Skeletal muscle satellite cell (primary cell): Measurements from ENCODE around the gene EGR4.

Source experiments
- H3K27me3 ChIP-seq: 2 replicates; pipeline ENCODE4 v1.7.0; 2013; ENCODE audit warnings: low read length; ENCODE audit not compliant: control insufficient read depth, insufficient read depth
- H3K36me3 ChIP-seq: 2 replicates; pipeline ENCODE4 v1.7.0; 2013; ENCODE audit warnings: mild to moderate bottlenecking, control low read depth, low read length; ENCODE audit not compliant: insufficient read depth
- H3K4me1 ChIP-seq: 2 replicates; pipeline ENCODE4 v1.7.0; 2013; ENCODE audit warnings: low read length; ENCODE audit not compliant: control insufficient read depth, insufficient read depth
- H3K4me2 ChIP-seq: 2 replicates; pipeline ENCODE4 v1.7.0; 2013; ENCODE audit warnings: mild to moderate bottlenecking, low read length
- H3K4me3 ChIP-seq: 2 replicates; pipeline ENCODE4 v1.7.0; 2013; ENCODE audit warnings: low read length
- H3K9ac ChIP-seq: 2 replicates; pipeline ENCODE4 v1.7.0; 2013; ENCODE audit warnings: mild to moderate bottlenecking, low read depth, low read length, moderate library complexity
- H3K9me3 ChIP-seq: replicated peaks from 2 replicates; pipeline ENCODE4 v1.7.0; 2013; ENCODE audit warnings: mild to moderate bottlenecking, control low read depth, low read length

EGR4 gene

DNA sequence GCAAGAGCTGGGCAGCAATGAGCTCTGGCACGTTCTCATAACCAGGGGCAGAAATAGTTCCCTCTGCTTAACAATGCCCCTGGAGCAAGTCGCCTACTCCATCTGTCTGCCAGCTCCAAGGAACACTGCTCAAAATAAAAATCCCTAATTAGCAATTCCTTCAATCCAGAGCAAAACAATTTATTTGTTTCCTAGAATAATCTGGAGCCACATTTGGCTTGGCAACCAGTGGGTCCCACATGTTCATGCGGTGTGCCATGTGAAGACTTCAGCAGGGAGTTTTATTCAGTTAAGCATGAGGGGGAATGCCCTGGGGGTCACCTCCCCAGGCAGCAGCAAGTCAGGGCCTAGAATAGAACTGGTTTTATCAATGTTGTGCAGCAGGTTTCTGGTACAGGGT is 7.6 kb upstream of the EGR4 start:
- Histone ChIP-seq H3K4me3 (no peak overlapping the region), H3K4me2 (no peak overlapping the region), H3K27me3 (peaks cover 63% of the 10 kb centered on the region), H3K4me1 (no peaks in the 10 kb centered on the region), H3K9me3 (no peaks in the 10 kb centered on the region), H3K36me3 (no peaks in the 10 kb centered on the region), H3K9ac (no peak overlapping the region)

DNA sequence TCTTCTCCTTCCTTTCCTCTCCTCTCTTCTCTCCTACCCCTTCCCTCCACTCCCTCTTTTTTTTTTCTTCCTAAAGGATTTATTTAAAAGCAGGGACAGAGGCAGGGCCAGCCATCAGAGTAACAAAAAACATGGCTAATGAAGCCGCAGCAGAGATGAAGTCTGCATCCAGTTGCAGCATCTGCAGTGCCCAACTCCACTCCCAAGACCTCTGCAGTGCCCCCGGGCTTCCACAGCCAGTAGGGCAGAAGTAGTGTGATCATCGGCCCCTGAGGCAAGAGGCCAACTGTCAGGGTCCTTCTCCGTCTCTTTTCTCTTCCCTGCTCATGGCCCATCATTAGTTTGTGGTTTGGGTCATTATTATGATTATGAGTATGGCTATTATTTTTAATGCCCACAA is 4.2 kb upstream of the EGR4 start:
- Histone ChIP-seq H3K4me1 (no peaks in the 10 kb centered on the region), H3K27me3 (peaks cover 84% of the 10 kb centered on the region), H3K9me3 (no peaks in the 10 kb centered on the region), H3K9ac (no peak overlapping the region), H3K4me2 (no peak overlapping the region), H3K36me3 (no peaks in the 10 kb centered on the region), H3K4me3 (no peak overlapping the region)

- Histone ChIP-seq H3K4me3 (no peak overlapping the region), H3K36me3 (no peaks in the 10 kb centered on the region), H3K27me3 (peaks cover 86% of the 10 kb centered on the region), H3K9ac (no peak overlapping the region), H3K9me3 (no peaks in the 10 kb centered on the region), H3K4me2 (no peak overlapping the region), H3K4me1 (no peaks in the 10 kb centered on the region)
Measured at GRCh38 chr2:73297151-73297559, 3.8 kb upstream of the EGR4 start.

DNA sequence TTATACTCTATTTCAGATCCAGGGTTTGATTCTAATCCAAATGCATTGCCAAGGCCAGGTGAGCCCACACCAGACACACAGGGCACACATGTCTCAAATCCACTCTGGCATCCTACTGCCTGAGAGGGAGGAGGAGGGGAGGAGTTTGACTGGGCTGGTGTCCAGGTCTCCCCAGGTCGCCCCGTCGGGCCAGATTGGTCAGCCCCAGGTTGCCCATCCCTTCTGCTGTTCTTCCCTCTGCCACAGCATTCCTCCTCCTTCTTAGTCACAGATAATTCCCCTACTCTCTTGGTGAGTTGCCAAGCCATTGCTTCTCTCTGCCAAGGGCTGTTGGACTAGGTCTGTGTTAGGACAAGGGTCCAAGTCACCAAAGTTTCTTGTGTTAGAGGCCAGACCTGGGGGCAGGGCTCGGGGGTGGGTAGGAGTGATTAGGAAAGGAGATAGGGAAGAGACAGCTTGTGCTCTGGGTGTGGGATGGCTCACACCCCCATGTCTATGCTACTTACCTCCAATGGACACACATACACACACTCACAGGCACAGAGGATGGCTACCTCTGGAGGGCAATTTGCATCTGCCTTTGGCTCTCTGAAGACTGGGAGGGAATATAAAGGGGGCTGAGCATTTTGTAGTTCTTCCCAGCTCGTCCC is 2.5 kb upstream of the EGR4 start:
- no peaks in the 10 kb centered on the region for H3K9me3 ChIP-seq
- no peaks in the 10 kb centered on the region for H3K36me3 ChIP-seq
- no peak overlapping the region for H3K4me3 ChIP-seq
- peaks cover 5% of the 10 kb centered on the region for H3K4me1 ChIP-seq
- H3K4me2 ChIP-seq = no peak overlapping the region
- peaks cover 94% of the 10 kb centered on the region for H3K27me3 ChIP-seq
- H3K9ac ChIP-seq = no peak overlapping the region

DNA sequence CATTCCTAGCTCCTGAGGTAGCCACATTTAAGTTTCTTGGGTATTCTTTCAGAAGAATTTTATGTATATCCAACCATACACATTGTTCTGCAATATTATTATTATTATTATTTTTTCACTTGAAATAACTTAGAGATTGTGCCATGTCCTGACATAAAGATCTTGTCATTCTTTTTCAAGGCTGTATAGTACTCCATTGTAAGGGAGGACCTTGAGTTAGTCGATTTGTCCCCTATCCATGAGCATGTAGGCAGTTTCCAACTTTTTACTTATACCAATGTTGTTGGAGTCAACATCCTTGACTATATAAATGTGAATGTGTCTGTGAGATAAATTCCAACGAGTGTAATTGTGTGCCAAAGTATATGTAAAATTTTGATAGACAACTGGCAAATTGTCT is 891 bp upstream of the EGR4 start:
- Histone ChIP-seq H3K4me3 (no peak overlapping the region), H3K9ac (no peak overlapping the region), H3K36me3 (no peaks in the 10 kb centered on the region), H3K9me3 (no peaks in the 10 kb centered on the region), H3K4me1 (peaks cover 5% of the 10 kb centered on the region), H3K4me2 (no peak overlapping the region), H3K27me3 (peaks cover 94% of the 10 kb centered on the region)

DNA sequence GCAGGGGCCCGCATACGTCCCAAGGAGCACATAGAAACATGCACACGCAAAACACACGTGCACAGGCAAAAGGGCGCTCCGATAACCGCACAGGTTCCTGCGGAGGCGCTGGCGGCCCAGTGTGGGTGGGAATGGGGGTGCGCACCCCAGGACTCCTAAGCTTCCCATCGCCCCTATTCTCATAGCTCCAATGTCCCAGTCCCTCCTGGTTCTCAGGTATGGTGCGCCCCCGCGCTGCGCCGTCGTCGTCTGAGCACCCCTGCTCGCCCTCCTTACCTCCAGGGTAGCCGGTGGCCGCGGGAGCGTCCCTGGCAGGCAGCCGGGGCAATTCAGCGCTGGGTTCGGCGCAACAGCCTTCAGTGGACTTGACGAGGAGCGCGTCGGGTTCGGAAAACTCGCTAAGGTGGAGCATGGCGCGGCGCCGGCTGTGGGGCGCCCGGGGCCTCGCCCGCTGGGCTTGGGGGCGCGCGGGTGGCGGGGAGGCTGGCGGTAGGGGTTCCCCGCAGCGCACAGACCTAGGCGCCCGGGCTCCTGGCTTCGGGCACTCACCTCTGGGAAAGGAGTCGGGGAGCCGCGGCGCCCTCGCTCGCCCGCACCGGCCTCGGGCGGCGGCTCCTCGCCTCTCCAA is 328 bp downstream of the EGR4 start:
- Histone ChIP-seq H3K9me3 (no peaks in the 10 kb centered on the region), H3K36me3 (no peaks in the 10 kb centered on the region), H3K4me1 (peaks cover 5% of the 10 kb centered on the region), H3K4me3 (peak overlapping the region; percentile 59), H3K27me3 (peaks cover 99% of the 10 kb centered on the region), H3K9ac (peak overlapping the region; percentile 14), H3K4me2 (peak overlapping the region; percentile 82)

DNA sequence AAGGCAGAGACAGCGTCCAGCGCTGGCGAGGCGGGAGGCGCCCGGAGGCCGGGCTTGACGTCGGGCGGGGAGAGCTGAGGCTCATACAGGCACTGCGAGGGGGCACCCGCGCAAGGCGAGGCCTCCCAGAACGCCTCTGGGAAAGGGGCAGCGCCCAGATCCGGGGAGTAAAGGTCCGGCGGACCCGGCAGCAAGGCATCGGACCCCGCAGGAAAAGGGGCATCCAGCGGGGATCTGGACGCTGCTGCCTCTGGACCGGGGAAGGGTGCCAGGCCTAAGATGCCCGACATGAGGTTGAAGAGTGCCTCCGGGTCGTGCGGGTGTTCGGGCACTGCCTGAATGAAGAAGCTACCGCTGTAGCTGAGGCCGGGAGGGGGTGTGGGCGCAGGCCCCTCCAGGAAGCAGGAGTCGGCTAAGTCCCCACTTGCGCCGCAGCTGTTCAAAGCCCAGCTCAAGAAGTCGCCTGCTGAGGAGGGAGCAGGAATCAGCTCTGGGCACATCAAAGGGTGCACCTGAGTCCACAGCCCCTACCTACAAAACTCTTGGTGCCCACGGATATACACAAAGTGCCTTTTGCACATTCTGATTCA is 937 bp downstream of the EGR4 start:
- no peak overlapping the region for H3K4me3 ChIP-seq
- H3K9me3 ChIP-seq = no peaks in the 10 kb centered on the region
- peaks cover 99% of the 10 kb centered on the region for H3K27me3 ChIP-seq
- no peaks in the 10 kb centered on the region for H3K36me3 ChIP-seq
- no peak overlapping the region for H3K9ac ChIP-seq
- H3K4me1 ChIP-seq = peaks cover 5% of the 10 kb centered on the region
- no peak overlapping the region for H3K4me2 ChIP-seq

DNA sequence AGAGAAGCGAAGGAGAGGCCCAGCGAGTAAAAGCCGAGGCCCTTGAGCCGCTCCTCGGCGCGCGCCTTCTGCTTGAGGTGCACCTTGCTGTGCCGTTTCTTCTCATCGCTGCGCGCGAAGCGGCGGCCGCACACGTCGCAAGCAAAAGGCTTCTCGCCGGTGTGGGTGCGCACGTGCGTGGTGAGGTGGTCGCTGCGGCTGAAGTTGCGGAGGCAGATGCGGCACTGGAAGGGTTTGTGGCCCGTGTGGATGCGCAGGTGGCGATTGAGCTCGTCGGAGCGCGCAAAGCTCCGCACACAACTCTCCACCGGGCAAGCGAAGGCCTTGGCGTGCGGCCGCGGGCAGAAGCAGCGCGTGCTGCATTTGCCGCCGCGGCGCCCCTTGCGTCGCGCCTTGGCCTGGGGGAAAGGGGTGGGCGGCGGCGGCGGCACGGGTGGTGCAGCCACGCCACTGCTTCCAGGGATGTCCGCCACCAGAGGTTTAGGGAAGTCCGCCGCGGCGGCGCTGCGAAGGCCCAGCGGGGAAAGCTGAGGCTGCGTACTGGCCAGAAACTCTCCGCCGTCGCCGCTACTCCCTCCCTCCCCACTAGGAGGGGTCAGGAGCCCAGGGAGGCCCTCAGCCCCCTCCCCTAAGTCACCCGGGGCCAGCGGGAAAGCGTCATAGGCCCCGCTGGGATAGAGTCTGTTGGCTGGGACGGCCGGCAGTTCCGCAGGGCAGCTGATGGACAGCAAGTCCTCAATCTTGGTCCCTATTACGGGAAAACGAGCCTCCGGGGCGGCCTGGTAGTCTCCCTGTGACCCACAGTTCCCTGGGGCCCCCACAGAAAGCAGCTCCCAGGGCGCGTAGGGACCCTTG is 1.7 kb downstream of the EGR4 start:
- Histone ChIP-seq H3K4me1 (peaks cover 5% of the 10 kb centered on the region), H3K9me3 (no peaks in the 10 kb centered on the region), H3K36me3 (no peaks in the 10 kb centered on the region), H3K4me2 (peak overlapping the region; percentile 83), H3K9ac (no peak overlapping the region), H3K27me3 (peaks cover 99% of the 10 kb centered on the region), H3K4me3 (peak overlapping the region; percentile 51)

GRCh38 chr2:73291093-73291460 is 2.3 kb downstream of the EGR4 start:
- Histone ChIP-seq H3K27me3 (peaks cover 99% of the 10 kb centered on the region), H3K9ac (no peak overlapping the region), H3K4me1 (peaks cover 5% of the 10 kb centered on the region), H3K4me2 (peak overlapping the region; percentile 83), H3K9me3 (no peaks in the 10 kb centered on the region), H3K36me3 (no peaks in the 10 kb centered on the region), H3K4me3 (peak overlapping the region; percentile 51)

GRCh38 chr2:73290049-73290839 is 3.1 kb downstream of the EGR4 start:
- Histone ChIP-seq H3K9ac (no peak overlapping the region), H3K4me2 (no peak overlapping the region), H3K4me1 (peaks cover 5% of the 10 kb centered on the region), H3K27me3 (peaks cover 99% of the 10 kb centered on the region), H3K36me3 (no peaks in the 10 kb centered on the region), H3K9me3 (no peaks in the 10 kb centered on the region), H3K4me3 (no peak overlapping the region)

- H3K27me3 ChIP-seq = peaks cover 96% of the 10 kb centered on the region
Measured at GRCh38 chr2:73289304-73289703, 4.0 kb downstream of the EGR4 start.

More at GRCh38 chr2:73289304-73289703, 4.0 kb downstream of the EGR4 start:
- Histone ChIP-seq H3K4me3 (no peak overlapping the region), H3K4me1 (peaks cover 12% of the 10 kb centered on the region), H3K36me3 (no peaks in the 10 kb centered on the region), H3K9me3 (no peaks in the 10 kb centered on the region), H3K4me2 (no peak overlapping the region), H3K9ac (no peak overlapping the region)
